ENCODE data around the gene TAL1.

TAL1 gene

GRCh38 chr1:47229031-47229885 lies 2.8 kb downstream of the TAL1 start:
- DNase-seq: no peak

DNA sequence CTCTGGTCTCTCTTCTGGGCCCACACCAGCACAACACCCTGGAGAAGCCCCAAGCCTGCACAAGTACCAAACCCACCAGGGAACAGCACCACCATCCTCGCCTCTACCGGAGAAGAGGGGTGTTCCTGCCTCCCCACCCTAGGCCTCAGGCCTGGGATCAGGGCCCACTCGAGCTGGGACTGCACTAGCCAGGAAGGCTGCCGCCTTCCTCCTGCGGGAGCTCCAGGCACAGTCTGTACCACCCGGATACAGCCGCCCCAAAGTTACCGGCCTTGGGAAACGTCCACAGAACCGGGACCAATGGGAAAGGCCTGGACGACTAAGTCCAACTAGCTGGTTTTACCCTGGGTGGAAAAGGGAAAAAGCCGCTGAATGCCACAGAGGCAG lies 3.4 kb downstream of the TAL1 start:
- DNase-seq: no peak

DNA sequence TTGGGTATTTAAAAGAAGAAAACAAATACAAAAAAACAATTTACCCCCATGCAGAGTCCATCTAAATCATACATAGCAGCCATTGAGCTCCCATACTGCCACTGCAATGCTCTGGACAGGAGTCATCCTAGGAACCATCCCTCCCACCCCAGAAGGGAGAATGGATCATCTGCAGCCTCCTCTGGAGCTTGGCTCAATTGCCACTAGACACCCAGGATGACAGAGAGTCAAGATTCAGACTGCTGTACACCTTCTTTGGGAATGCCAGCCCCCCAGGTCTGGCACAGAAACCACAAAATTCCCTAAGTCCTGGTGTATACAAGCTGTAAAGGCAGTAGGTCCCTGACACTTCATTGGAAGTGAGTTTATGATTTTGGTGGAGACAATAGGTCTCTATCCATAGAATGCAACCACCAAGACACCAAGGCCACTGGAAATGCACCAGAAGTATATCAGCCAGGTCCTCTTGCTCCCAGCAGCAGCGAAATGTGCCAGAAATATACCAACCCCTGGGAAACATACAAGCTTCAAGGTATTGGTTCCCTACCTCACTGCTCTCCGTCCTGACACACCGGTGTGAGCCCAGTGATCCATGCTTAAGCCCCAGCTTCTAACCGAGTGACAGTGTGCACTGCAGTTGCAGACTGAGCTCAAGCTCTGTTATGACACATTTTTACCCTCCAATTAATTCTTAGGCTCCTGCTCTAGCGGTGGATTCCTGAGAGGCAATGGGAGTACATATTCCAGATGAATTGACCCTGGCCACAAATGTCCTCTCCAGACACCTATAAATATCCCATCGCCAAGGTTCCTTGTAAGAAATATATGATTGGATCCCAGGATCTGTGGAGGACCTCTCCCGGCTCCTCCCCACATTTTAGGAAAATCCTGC lies 4.4 kb downstream of the TAL1 start:
- DNase-seq: no peak

GRCh38 chr1:47226839-47227215 lies 5.2 kb downstream of the TAL1 start:
- DNase-seq: no peak

- DNase-seq: no peak
Measured at GRCh38 chr1:47226121-47226838, 5.7 kb downstream of the TAL1 start.

DNA sequence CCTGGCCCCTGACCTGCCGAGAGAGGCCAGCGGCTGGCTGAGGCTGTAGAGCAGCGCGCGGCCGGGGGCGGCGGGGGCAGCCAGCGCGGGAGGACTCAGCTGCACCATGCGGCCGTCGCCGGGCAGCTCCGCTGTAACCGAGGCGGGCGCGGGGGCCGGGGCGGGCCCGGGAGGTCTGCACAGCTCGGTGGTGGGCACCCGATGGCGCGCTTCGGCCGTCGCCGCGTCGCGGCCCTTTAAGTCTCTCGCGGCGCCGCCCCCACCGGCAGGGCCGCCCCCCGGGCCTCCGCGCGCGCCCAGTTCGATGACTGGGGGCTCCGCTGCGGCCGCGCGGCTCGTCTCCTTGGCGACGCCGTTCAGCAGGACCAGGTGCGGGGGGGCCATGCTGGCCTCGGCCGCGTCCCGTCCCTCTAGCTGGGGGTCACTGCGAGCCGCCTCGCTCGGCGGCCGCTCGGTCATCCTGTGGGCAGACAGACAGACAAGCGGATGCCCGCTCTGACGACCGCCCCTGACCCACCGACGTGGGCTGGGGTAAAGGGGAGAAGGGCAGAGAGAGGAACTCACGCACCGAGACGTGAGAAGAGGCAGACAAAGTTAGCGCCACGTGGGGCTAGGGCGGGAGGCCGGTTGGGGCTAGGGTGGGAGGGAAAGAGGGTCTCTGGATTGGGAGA lies 6.5 kb downstream of the TAL1 start:
- DNase-seq: no peak

- no peak for DNase-seq
Measured at GRCh38 chr1:47224676-47225399, 7.2 kb downstream of the TAL1 start.

GRCh38 chr1:47223921-47224675 lies 7.9 kb downstream of the TAL1 start:
- DNase-seq: no peak

- no peak for DNase-seq
Measured at GRCh38 chr1:47223174-47223920, 8.7 kb downstream of the TAL1 start.

GRCh38 chr1:47222476-47222875 lies 9.5 kb downstream of the TAL1 start:
- DNase-seq: no peak

DNA sequence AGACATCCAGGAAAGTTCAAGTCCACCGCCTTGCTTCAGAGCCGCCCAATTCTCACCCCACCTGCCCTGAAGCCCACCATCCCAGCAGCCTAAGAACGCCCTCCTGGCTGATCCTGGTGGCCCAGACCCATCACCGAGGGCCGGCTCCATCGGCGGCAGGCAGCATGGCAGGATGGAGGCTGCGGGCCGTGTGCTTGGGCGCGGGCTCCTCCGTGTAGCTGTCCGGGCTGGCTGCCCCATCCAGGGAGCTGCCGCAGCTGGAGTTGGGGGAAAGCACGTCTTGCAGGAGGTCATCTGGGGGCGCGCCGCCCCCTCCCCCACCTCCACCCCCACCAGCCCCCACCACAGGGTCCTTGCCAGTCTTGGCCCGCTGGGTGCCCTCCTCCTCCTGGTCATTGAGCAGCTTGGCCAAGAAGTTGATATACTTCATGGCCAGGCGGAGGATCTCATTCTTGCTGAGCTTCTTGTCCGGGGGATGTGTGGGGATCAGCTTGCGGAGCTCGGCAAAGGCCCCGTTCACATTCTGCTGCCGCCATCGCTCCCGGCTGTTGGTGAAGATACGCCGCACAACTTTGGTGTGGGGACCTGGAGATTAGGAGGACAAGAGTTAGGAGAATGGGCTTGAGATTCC lies 12.3 kb downstream of the TAL1 start:
- no peak for DNase-seq

DNA sequence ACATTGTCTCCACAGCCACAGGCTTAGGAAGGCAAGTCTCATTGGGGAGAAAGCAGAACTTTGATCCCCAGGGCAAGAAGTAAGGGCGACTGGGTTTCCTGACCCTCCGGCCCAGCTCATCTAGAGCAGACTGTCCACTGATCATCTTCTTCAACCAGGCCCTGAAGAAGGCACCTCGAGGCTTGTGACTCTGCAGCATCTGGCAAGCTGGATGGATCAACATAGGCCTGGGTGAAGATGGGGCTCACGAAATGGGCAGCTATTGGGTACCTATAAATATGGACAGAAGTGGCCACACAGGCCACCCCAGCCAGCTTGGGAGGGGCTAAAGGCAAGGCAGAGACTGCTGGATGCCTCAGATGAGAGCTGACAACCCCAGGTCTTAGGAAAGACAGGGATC lies 13.0 kb downstream of the TAL1 start:
- DNase-seq: no peak

DNA sequence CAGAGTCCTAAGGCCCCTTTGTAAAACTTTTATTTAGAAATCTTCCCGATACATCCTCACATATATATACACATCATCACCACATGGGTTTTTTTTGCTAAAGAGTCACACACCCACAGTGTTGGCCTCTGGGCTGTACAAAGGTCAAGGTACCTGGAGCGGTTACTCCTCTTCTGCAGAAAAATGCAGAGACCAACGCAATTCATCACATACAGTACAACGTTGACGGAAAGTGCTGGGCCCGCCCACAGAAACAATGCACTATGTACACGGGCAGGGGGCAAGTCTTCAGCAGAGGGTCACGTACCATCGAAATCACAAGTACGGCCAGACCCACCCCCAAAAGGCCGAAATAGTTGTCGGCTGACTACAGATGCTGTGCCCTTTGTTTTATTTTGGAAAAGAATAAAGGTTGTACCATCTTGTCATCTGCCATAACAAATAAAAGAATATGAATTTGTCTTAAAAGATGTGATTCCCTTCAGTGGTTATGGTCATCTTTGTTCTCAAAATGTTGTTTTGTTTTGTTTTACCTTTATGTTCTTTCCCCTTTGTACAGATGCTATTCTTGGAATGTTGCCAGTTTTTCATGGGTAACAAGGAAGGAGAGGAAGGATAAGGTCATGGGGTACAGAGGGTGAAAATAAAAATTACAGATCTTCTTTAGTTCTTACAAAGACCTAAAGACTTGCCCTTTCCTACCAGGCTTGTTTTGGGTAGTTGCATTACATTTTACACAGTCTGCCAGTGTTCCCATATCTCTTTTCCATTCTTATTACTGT lies 15.6 kb downstream of the TAL1 start:
- DNase-seq: no peak

GRCh38 chr1:47215713-47216112 lies 16.3 kb downstream of the TAL1 start:
- no peak for DNase-seq

GRCh38 chr1:47214549-47214948 lies 17.5 kb downstream of the TAL1 start:
- DNase-seq: no peak

DNA sequence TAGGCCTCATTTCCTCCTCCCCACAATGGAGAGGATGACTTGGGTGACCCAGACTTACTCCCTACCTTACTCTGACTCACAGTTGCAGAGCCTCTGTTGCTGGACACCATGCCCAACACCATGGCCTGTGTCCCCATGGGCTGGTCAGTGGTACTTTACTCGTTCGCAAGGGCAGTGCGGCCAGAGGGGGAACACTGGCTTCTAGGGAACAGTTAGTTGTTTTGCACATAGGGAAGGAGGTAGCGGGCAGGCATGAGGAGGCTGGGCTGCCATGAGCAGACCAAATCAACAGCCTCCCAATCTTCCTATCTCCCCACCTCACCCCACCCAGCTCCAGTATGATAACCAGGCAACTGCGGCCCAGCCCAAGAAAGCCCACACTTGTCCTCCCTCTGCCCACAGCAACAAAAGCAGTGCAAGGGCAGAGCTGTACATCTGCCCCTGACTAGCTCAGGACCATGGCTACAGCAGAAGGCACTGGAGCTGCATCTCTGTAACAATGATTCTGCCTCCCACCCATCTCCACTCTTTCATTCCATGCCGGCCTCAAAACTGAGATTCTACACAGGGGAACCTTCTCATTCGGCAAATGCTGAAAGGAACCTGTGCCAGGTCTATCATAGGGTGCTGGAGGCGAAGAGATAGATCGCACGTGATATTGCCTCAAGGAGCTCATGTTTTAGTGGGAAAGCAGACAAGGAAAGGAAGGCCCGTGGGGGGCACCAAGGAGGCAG lies 18.6 kb downstream of the TAL1 start:
- DNase-seq: no peak

DNA sequence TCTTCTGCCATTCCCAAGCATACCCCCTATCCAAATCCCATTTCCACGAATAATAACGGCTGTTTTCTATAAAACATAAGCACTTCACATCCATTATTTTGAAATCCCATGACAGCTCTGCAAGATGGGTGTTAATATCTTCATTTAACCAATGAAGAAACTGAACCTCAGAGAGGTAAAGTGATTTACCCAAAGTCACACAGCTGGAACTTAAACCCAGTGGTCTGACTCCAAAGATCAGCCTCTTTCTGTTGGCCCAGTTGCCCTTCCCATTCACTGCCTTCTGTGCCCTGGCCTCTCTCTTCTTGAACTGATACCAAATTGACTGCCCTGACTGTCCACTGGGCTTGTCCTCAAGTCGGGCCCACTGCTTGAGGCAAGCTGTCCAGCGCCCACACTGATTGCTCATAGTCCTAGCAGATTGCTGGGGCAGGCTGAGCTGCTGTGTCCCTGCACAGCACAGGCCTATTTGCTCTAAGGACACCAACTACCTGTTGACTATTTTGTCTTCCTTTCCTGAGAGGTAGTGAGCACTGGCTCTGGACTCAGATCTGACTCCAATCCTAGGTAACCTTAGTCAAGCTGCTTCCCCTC lies 19.3 kb downstream of the TAL1 start:
- no peak for DNase-seq

DNA sequence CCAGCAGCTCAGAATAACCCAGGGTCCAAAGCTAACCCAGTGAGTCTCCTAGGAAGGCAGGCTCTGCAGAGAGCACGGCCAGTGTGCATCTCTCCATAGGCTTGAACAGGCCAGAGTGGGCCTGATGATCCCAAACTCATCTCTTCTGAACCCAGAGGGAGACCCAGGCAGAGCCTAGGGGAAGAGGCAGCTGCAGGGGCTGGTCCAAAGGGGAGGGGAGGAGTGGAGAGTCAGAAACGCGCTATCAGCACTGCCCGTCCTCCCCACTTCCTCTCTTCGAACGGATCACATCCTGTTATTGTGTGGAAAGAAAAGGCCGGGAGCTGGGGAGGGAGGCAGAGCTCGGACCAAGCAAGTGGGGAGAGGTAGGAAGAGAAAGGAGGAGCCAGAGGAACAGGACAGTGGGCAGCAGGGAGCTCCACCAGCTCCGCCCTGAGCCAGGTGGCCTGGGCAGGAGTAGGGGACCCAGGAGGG lies 20.2 kb downstream of the TAL1 start:
- no peak for DNase-seq
